GM21526 (cell line): ENCODE measurements around the gene EEF2.
"Not testable (repeated sequence)": the region's sequence is repeated elsewhere in the genome, so short reads cannot be mapped to it uniquely, and the experiment has no call there.

Experiments used
- ATAC-seq: cut with Tn5 transposase; IDR thresholded peaks from one replicate; pipeline ENCODE4 v1.9.1; 2021; ENCODE audit warnings: moderate library complexity; ENCODE audit not compliant: unreplicated experiment, low FRiP score

The EEF2 gene

GRCh38 chr19:3970808-3971598, 14.3 kb downstream of the EEF2 start, which contains the start of gene DAPK3:
DAPK3 (minus strand) TSS chr19:3971099; CDS start chr19:3969735, 1,364 bp downstream.
- peak; percentile 78 for ATAC-seq

- no peak for ATAC-seq
Observed at GRCh38 chr19:3970313-3970807, 14.9 kb downstream of the EEF2 start.

- no peak for ATAC-seq
Observed at GRCh38 chr19:3969435-3970312, 15.6 kb downstream of the EEF2 start.

- ATAC-seq, result no peak
Observed at GRCh38 chr19:3968556-3969434, 16.5 kb downstream of the EEF2 start.

GRCh38 chr19:3967983-3968382, 17.3 kb downstream of the EEF2 start:
- ATAC-seq, result not testable (repeated sequence)

GRCh38 chr19:3966051-3967017, 18.9 kb downstream of the EEF2 start:
- no peak for ATAC-seq

- ATAC-seq, result no peak
Observed at GRCh38 chr19:3964256-3965194, 20.7 kb downstream of the EEF2 start.

GRCh38 chr19:3963458-3964255, 21.6 kb downstream of the EEF2 start:
- ATAC-seq, result no peak

- no peak for ATAC-seq
Observed at GRCh38 chr19:3961007-3961406, 24.3 kb downstream of the EEF2 start.

GRCh38 chr19:3959766-3960131, 25.5 kb downstream of the EEF2 start:
- ATAC-seq, result no peak

GRCh38 chr19:3958836-3959765, 26.2 kb downstream of the EEF2 start:
- ATAC-seq, result no peak

- no peak for ATAC-seq
Observed at GRCh38 chr19:3955688-3956087, 29.6 kb downstream of the EEF2 start.

GRCh38 chr19:3955276-3955675, 30.0 kb downstream of the EEF2 start:
- not testable (repeated sequence) for ATAC-seq

GRCh38 chr19:3954107-3954506, 31.2 kb downstream of the EEF2 start:
- ATAC-seq, result no peak

- ATAC-seq, result not testable (repeated sequence)
Observed at GRCh38 chr19:3952755-3953276, 32.4 kb downstream of the EEF2 start.
